ENCODE data around the gene GGTA1.

Gene GGTA1

DNA sequence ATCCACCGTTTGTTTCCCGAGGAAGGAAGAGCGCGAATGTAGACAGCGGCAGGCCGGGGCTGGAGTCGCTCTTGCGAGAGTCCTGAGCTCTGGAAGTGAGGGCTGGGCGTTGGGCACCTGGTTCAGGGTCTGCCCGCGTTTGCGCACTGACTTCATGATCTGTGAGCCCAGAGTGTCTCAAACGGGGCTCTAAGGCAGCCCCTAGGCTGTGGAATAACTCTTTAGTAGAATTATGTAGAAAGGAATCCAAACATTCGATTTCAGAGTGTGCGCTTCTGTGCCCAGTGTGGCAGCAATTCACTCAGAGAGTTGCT is 478 bp upstream of the GGTA1 start:
- TF ChIP-seq CTCF (conservative IDR thresholded peaks at IDR 0.05; ENCODE audit: low read length) (no peak), EZH2phosphoT487 (IDR thresholded peaks at IDR 0.05; ENCODE audit: borderline replicate concordance) (no peak)
- Histone ChIP-seq H3K36me3 (ENCODE audit: insufficient read depth, low read length) (no peaks in the 10 kb centered on the region), H3K4me2 (ENCODE audit: low read depth, low read length, poor library complexity, severe bottlenecking) (no peak overlapping the region), H4K20me1 (ENCODE audit: insufficient read depth, low read length, poor library complexity, severe bottlenecking) (no peaks in the 10 kb centered on the region), H3K27me3 (ENCODE audit: insufficient read depth, low read length, poor library complexity, severe bottlenecking) (no peaks in the 10 kb centered on the region), H3K9ac (ENCODE audit: low read depth, low read length, poor library complexity, severe bottlenecking) (no peak overlapping the region), H3K9me3 (ENCODE audit: insufficient read depth, low read depth, low read length) (no peaks in the 10 kb centered on the region), H3K79me2 (ENCODE audit: insufficient read depth, low read length) (no peaks in the 10 kb centered on the region), H3K4me1 (ENCODE audit: insufficient read depth, low read length, poor library complexity, severe bottlenecking) (peaks cover 6% of the 10 kb centered on the region), H3F3A (ENCODE audit: low read depth) (no peaks in the 10 kb centered on the region), H3K9me2 (replicated peaks; ENCODE audit: low read depth, low read length) (no peaks in the 10 kb centered on the region), H3K4me3 (ENCODE audit: low read length, poor library complexity, severe bottlenecking) (no peak overlapping the region), H2AFZ (ENCODE audit: low read length) (no peak overlapping the region)

GRCh38 chr9:121499177-121499426 is 542 bp downstream of the GGTA1 start:
- no peak overlapping the region for H3K4me2 ChIP-seq (ENCODE audit: low read depth, low read length, poor library complexity, severe bottlenecking)
- H3K9me3 ChIP-seq (ENCODE audit: insufficient read depth, low read depth, low read length), result no peaks in the 10 kb centered on the region
- H3K4me1 ChIP-seq (ENCODE audit: insufficient read depth, low read length, poor library complexity, severe bottlenecking), result peaks cover 6% of the 10 kb centered on the region
- TF ChIP-seq CTCF (conservative IDR thresholded peaks at IDR 0.05; ENCODE audit: low read length), result no peak
- no peak for TF ChIP-seq EZH2phosphoT487 (IDR thresholded peaks at IDR 0.05; ENCODE audit: borderline replicate concordance)
- H3K79me2 ChIP-seq (ENCODE audit: insufficient read depth, low read length), result no peaks in the 10 kb centered on the region
- no peaks in the 10 kb centered on the region for H3K27me3 ChIP-seq (ENCODE audit: insufficient read depth, low read length, poor library complexity, severe bottlenecking)
- no peaks in the 10 kb centered on the region for H3F3A ChIP-seq (ENCODE audit: low read depth)
- no peaks in the 10 kb centered on the region for H4K20me1 ChIP-seq (ENCODE audit: insufficient read depth, low read length, poor library complexity, severe bottlenecking)
- H2AFZ ChIP-seq (ENCODE audit: low read length), result no peak overlapping the region
- no peak overlapping the region for H3K4me3 ChIP-seq (ENCODE audit: low read length, poor library complexity, severe bottlenecking)
- no peaks in the 10 kb centered on the region for H3K9me2 ChIP-seq (replicated peaks; ENCODE audit: low read depth, low read length)
- no peaks in the 10 kb centered on the region for H3K36me3 ChIP-seq (ENCODE audit: insufficient read depth, low read length)
- no peak overlapping the region for H3K9ac ChIP-seq (ENCODE audit: low read depth, low read length, poor library complexity, severe bottlenecking)

DNA sequence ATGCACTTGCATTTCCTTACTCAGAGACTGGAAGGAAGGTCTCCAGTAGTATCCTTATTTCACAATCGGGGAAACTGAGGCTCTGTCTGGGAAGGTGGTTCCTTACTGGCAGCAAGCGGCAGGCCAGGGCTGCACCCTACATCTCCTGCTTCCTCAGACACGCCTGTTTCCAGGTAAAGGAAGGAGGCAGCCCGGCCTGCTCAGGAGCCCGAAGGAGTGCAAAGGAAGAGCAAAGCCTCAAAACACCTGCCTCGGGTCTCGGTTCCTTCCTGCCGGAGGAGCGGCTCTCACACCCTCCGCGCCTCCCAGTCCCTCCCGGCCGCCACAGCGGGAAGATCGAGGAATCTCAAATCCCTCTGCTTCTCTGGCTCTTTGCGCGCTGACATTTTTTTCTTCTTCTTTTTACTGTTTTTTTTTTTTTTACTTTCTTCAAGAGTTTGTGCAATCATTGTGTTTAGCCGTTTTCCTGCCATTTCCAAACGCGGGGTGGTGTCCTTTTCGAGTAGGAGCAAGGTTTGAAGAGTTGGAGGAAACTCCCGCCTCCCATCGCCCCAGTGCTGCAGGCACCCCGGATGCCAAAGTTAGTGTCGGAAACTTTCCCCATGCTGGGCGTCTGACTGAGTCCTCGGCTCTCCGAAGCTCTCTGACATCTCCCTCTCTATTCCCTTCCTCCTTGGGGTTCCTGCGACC is 1.0 kb downstream of the GGTA1 start:
- no peak overlapping the region for H3K4me3 ChIP-seq (ENCODE audit: low read length, poor library complexity, severe bottlenecking)
- no peak for TF ChIP-seq CTCF (conservative IDR thresholded peaks at IDR 0.05; ENCODE audit: low read length)
- TF ChIP-seq EZH2phosphoT487 (IDR thresholded peaks at IDR 0.05; ENCODE audit: borderline replicate concordance), result no peak
- no peaks in the 10 kb centered on the region for H3K36me3 ChIP-seq (ENCODE audit: insufficient read depth, low read length)
- no peaks in the 10 kb centered on the region for H4K20me1 ChIP-seq (ENCODE audit: insufficient read depth, low read length, poor library complexity, severe bottlenecking)
- H3K9me2 ChIP-seq (replicated peaks; ENCODE audit: low read depth, low read length), result no peaks in the 10 kb centered on the region
- H2AFZ ChIP-seq (ENCODE audit: low read length), result no peak overlapping the region
- H3K27me3 ChIP-seq (ENCODE audit: insufficient read depth, low read length, poor library complexity, severe bottlenecking), result no peaks in the 10 kb centered on the region
- H3K9me3 ChIP-seq (ENCODE audit: insufficient read depth, low read depth, low read length), result no peaks in the 10 kb centered on the region
- H3K4me1 ChIP-seq (ENCODE audit: insufficient read depth, low read length, poor library complexity, severe bottlenecking), result peaks cover 6% of the 10 kb centered on the region
- no peaks in the 10 kb centered on the region for H3F3A ChIP-seq (ENCODE audit: low read depth)
- no peak overlapping the region for H3K4me2 ChIP-seq (ENCODE audit: low read depth, low read length, poor library complexity, severe bottlenecking)
- H3K79me2 ChIP-seq (ENCODE audit: insufficient read depth, low read length), result no peaks in the 10 kb centered on the region
- no peak overlapping the region for H3K9ac ChIP-seq (ENCODE audit: low read depth, low read length, poor library complexity, severe bottlenecking)

Measured in Loucy (cell line).